ENCODE results near the gene MMP24. TPM values are rescaled to one million over a fixed set of nuclear protein-coding genes. Genes with fewer than 3 reads are reported as not detected.
A peak's percentile ranks its signal among the peaks of the same experiment; 100 is the strongest.

MMP24 gene
- total RNA-seq, 1 experiment from 2014 or later = not detected

DNA sequence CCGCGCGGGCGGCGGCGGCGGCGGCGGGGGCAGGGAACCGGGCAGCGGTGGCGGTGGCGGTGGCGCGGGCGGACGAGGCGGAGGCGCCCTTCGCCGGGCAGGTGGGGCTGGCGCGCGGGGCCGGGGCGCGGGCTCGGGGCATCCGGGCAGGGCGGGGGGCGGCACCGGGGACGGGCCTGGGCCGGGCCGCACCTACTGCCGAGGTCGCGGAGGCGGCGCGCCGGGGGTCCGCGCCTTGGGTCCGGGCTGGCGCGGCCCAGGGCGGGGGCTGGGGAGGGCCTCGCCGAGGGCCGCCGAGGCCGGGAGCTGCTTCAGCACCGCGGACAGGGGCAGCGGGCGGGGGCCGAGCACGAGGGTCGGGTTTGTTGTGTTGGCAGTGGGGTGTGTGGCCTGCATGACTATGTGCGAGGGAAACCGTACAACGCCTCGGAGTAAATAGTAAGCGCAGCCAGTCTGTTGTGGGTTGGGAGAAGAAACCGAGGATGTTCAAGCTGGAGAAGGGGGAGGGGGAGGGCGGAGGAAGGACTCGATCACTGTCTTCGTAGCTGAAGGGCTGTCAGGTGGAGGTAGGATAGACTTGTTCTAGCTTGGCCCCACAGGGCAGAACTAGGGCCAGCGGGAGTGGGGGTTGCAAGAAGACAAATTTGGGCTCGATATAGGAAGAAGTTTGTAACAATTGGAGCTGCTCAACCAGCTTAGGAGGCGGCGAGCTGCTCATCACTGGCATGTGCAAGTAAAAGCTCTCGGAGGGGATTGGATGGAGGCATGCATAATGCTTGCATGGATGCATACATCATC lies 593 bp downstream of the MMP24 start:
- H3K9me3 Mint-ChIP-seq (ENCODE audit: unreplicated experiment) = no peaks in the 10 kb centered on the region
- peaks cover 65% of the 10 kb centered on the region for H3K27me3 Mint-ChIP-seq (ENCODE audit: insufficient read depth, unreplicated experiment)
- H3K4me3 Mint-ChIP-seq (ENCODE audit: unreplicated experiment) = peak overlapping the region; percentile 49
- POLR2A ChIA-PET = interaction anchor here (0.6 to 1.5 kb wide), 5 partner anchors 11 to 727 kb away, joined by 3 to 5 read pairs (median 4); partner anchors contain the start of gene EDEM2
- CTCF ChIA-PET = interaction anchor here (0.5 to 3.1 kb wide), 9 partner anchors 18 to 213 kb away, joined by 3 to 11 read pairs (median 4); no protein-coding TSS in a partner anchor
- H3K36me3 Mint-ChIP-seq (ENCODE audit: insufficient read depth, unreplicated experiment) = peaks cover 4% of the 10 kb centered on the region
- peak; percentile 15 for DNase-seq (ENCODE audit: unreplicated experiment)
- intact Hi-C loops (cut with micrococcal nuclease) = no loop called here
- TF ChIP-seq, protein P1, sequence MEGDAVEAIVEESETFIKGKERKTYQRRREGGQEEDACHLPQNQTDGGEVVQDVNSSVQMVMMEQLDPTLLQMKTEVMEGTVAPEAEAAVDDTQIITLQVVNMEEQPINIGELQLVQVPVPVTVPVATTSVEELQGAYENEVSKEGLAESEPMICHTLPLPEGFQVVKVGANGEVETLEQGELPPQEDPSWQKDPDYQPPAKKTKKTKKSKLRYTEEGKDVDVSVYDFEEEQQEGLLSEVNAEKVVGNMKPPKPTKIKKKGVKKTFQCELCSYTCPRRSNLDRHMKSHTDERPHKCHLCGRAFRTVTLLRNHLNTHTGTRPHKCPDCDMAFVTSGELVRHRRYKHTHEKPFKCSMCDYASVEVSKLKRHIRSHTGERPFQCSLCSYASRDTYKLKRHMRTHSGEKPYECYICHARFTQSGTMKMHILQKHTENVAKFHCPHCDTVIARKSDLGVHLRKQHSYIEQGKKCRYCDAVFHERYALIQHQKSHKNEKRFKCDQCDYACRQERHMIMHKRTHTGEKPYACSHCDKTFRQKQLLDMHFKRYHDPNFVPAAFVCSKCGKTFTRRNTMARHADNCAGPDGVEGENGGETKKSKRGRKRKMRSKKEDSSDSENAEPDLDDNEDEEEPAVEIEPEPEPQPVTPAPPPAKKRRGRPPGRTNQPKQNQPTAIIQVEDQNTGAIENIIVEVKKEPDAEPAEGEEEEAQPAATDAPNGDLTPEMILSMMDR (IDR thresholded peaks at IDR 0.05; ENCODE audit: unreplicated experiment) = no peak
- BruUV-seq (replicated peaks) = no TSS peak
- H3K4me1 Mint-ChIP-seq (ENCODE audit: insufficient read depth, unreplicated experiment) = no peaks in the 10 kb centered on the region
- H3K27ac Mint-ChIP-seq (ENCODE audit: low read depth, unreplicated experiment) = no peak overlapping the region

DNA sequence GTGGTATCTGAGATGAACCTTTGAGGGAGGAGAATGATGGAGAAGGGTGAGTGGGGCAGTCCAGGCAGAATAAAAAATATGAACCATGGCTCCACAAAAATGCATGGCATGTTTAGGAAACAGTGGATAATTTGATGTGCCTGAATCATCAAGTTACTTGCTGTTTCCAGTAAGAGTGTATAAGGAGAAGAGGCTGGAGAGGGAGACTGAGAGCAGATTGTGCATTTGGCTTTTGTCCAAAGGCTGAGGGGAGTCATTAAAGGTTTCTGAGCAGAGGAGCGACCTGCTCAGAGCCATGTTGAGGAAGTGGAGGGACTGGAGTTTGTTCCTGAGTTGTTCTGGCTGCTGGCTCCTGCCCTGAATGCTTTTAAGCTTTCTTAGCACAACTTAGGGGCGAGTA lies 6.1 kb downstream of the MMP24 start:
- no peaks in the 10 kb centered on the region for H3K4me1 Mint-ChIP-seq (ENCODE audit: insufficient read depth, unreplicated experiment)
- intact Hi-C loops (cut with micrococcal nuclease) = no loop called here
- H3K27me3 Mint-ChIP-seq (ENCODE audit: insufficient read depth, unreplicated experiment) = peaks cover 58% of the 10 kb centered on the region
- no TSS peak for BruUV-seq (replicated peaks)
- ChIA-PET POLR2A (interaction anchor here (2.2 kb wide), 1 partner anchor 12 kb away, joined by 5 read pairs; no protein-coding TSS in a partner anchor), CTCF (no interaction called here)
- H3K9me3 Mint-ChIP-seq (ENCODE audit: unreplicated experiment) = no peaks in the 10 kb centered on the region
- H3K36me3 Mint-ChIP-seq (ENCODE audit: insufficient read depth, unreplicated experiment) = peaks cover 4% of the 10 kb centered on the region
- no peak overlapping the region for H3K27ac Mint-ChIP-seq (ENCODE audit: low read depth, unreplicated experiment)
- DNase-seq (ENCODE audit: unreplicated experiment) = no peak
- no peak overlapping the region for H3K4me3 Mint-ChIP-seq (ENCODE audit: unreplicated experiment)
- TF ChIP-seq, protein P1 (IDR thresholded peaks at IDR 0.05; ENCODE audit: unreplicated experiment) = no peak

DNA sequence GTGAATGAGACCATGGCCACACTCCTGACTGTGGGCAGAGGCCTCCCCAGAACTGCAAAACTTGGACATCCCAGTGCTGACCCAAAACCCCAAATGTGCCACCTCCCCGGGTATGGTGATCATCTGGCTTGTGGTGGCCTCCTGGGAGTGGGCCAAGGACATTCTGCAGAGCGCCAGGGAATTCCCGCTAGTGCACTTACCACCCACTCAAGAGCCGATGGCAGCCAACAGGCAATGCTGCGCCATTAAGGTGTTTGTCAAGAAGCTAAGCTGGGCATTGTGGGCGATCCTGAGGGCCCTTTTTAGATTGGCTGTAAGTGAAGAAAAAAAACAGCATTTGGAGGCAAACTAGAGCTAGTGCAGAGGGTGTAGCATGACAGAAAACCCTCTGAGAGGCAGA lies 9.4 kb downstream of the MMP24 start:
- CTCF ChIA-PET = no interaction called here
- no TSS peak for BruUV-seq (replicated peaks)
- TF ChIP-seq, protein P1 (IDR thresholded peaks at IDR 0.05; ENCODE audit: unreplicated experiment) = no peak

DNA sequence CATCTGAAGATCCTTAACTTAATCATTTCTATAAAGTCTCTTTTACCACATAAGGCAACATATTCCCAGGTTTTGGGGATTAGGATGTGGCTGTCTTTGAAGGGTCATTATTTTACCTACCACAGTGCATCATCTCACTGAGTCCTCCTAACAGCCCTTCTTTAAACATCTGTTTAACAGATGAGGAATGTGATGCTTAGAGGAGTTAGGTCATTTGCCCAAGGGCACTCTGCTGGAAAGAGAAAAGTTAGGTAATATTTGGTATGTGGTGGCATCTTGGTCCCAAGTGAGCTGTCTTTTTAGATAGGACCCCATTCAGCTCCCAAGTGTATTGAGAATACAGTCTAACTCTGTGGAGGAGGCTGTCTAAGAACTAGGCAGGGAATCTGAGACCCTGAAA lies 11.0 kb downstream of the MMP24 start:
- H3K4me1 Mint-ChIP-seq (ENCODE audit: insufficient read depth, unreplicated experiment) = no peaks in the 10 kb centered on the region
- H3K9me3 Mint-ChIP-seq (ENCODE audit: unreplicated experiment) = no peaks in the 10 kb centered on the region
- TF ChIP-seq, protein P1 (IDR thresholded peaks at IDR 0.05; ENCODE audit: unreplicated experiment) = no peak
- H3K27ac Mint-ChIP-seq (ENCODE audit: low read depth, unreplicated experiment) = no peak overlapping the region
- no TSS peak for BruUV-seq (replicated peaks)
- H3K27me3 Mint-ChIP-seq (ENCODE audit: insufficient read depth, unreplicated experiment) = peaks cover 56% of the 10 kb centered on the region
- intact Hi-C loops (cut with micrococcal nuclease) = no loop called here
- ChIA-PET CTCF (no interaction called here), POLR2A (no interaction called here)
- H3K36me3 Mint-ChIP-seq (ENCODE audit: insufficient read depth, unreplicated experiment) = peaks cover 4% of the 10 kb centered on the region
- no peak overlapping the region for H3K4me3 Mint-ChIP-seq (ENCODE audit: unreplicated experiment)
- DNase-seq (ENCODE audit: unreplicated experiment) = no peak

More for the DNA sequence above, 9.4 kb downstream of the MMP24 start:
- Mint-ChIP-seq H3K4me1 (ENCODE audit: insufficient read depth, unreplicated experiment) (no peaks in the 10 kb centered on the region), H3K36me3 (ENCODE audit: insufficient read depth, unreplicated experiment) (peaks cover 4% of the 10 kb centered on the region), H3K27ac (ENCODE audit: low read depth, unreplicated experiment) (no peak overlapping the region), H3K27me3 (ENCODE audit: insufficient read depth, unreplicated experiment) (peaks cover 61% of the 10 kb centered on the region), H3K4me3 (ENCODE audit: unreplicated experiment) (no peak overlapping the region), H3K9me3 (ENCODE audit: unreplicated experiment) (no peaks in the 10 kb centered on the region)
- POLR2A ChIA-PET = no interaction called here
- peak; percentile 15 for DNase-seq (ENCODE audit: unreplicated experiment)
- intact Hi-C loops (cut with micrococcal nuclease) = no loop called here
